ENCODE data around the gene SLC36A3.

DNA sequence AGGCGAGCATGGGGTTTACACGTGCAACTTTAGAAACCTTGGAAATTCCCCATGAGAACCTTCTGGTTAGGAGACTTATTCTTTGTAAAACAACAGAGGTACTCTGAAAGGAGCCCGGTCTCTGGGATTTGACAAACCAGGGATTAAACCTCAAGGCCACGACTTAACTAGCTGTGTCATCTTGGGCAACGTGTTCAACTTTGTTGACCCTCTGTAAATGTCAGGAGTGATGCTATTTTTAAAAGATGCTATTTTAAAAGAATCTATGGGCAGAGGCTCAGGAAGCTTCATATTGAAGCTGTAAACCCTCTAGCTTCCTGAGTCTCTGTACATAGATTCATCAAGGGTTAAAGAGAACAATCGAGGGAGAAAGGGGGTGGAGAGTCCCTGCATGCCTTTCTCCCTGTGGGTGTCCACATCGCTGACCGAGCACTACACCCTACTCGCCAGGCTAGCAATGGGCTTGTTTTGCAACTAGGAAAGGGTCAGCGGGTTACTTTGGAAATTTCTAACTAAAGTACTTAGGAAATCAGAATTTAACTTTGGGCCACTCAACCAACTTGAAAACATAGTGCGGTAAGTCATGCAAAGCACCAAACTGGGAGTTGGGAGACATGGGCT, 41.7 kb upstream of the SLC36A3 start:
- TF ChIP-seq SP1 (IDR thresholded peaks at IDR 0.05; ENCODE audit: low read depth, low read length), result no peak
- TF ChIP-seq TCF12 (IDR thresholded peaks at IDR 0.05; ENCODE audit: low read depth, low read length), result no peak
- TF ChIP-seq, protein P1, sequence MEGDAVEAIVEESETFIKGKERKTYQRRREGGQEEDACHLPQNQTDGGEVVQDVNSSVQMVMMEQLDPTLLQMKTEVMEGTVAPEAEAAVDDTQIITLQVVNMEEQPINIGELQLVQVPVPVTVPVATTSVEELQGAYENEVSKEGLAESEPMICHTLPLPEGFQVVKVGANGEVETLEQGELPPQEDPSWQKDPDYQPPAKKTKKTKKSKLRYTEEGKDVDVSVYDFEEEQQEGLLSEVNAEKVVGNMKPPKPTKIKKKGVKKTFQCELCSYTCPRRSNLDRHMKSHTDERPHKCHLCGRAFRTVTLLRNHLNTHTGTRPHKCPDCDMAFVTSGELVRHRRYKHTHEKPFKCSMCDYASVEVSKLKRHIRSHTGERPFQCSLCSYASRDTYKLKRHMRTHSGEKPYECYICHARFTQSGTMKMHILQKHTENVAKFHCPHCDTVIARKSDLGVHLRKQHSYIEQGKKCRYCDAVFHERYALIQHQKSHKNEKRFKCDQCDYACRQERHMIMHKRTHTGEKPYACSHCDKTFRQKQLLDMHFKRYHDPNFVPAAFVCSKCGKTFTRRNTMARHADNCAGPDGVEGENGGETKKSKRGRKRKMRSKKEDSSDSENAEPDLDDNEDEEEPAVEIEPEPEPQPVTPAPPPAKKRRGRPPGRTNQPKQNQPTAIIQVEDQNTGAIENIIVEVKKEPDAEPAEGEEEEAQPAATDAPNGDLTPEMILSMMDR (IDR thresholded peaks at IDR 0.05; ENCODE audit: control extremely low read depth in 1 of 3, insufficient read depth in 1 of 3, low read depth in 1 of 3, low read length in 3 of 3), result no peak
- no peak for TF ChIP-seq SUZ12 (IDR thresholded peaks at IDR 0.05; ENCODE audit: low read length)
- TF ChIP-seq TBP (IDR thresholded peaks at IDR 0.05; ENCODE audit: low read depth, low read length), result no peak

Measured in H1 (cell line).